IMR-90 (cell line): ENCODE results near the gene LCE1E. TPM values are rescaled to one million over a fixed set of nuclear protein-coding genes. Genes with fewer than 3 reads are reported as not detected.

ENCODE experiments used
- ATAC-seq: fragments of 200-7000 bp; cut with Tn5 transposase; 2 replicates; pipeline ENCODE4 v1.9.1; 2020; ENCODE audit warnings: low read depth, mild to moderate bottlenecking, moderate library complexity
- BruUV-seq: library from RNA; stranded (reverse); fragments of 400-500 nt; replicated peaks from 2 replicates; lab custom pipeline; 2021; lab: Mats Ljungman, UMichigan
- CTCF ChIA-PET: fragments of 300-600 bp; formaldehyde crosslinking; extraction: SDS; loops from one replicate; lab custom pipeline; 2021; ENCODE audit warnings: antibody characterized with exemption; lab: Yijun Ruan, JAX
- POLR2A ChIA-PET: fragments of 300-600 bp; sonication (Branson Sonifier 250); formaldehyde crosslinking; loops from one replicate; lab custom pipeline; 2022; ENCODE audit warnings: antibody characterized with exemption; ENCODE audit not compliant: unreplicated experiment; lab: Charles Lee
- DNase-seq: peaks from one replicate; pipeline ENCODE4 v3.0.0; 2013
- H2AFZ ChIP-seq: replicated peaks from 2 replicates; pipeline ENCODE3; 2013; ENCODE audit warnings: low read length, mild to moderate bottlenecking; ENCODE audit not compliant: poor library complexity
- H2AK5ac ChIP-seq: 2 replicates; pipeline ENCODE4 v1.6.1; 2013; ENCODE audit warnings: low read depth, low read length, inconsistent platforms
- H2AK9ac ChIP-seq: replicated peaks from 2 replicates; pipeline ENCODE3; 2013; ENCODE audit warnings: mild to moderate bottlenecking, low read depth, low read length, moderate library complexity; ENCODE audit not compliant: poor library complexity
- H2BK120ac ChIP-seq: 2 replicates; pipeline ENCODE4 v1.6.1; 2013; ENCODE audit warnings: low read depth, low read length, inconsistent platforms
- H2BK15ac ChIP-seq: 3 replicates; pipeline ENCODE4 v1.6.1; 2013; ENCODE audit warnings: low read depth, low read length, inconsistent platforms
- H2BK20ac ChIP-seq: 2 replicates; pipeline ENCODE4 v1.6.1; 2013; ENCODE audit warnings: low read depth, mild to moderate bottlenecking, inconsistent platforms, low read length, moderate library complexity
- H2BK5ac ChIP-seq: 2 replicates; pipeline ENCODE4 v1.6.1; 2013; ENCODE audit warnings: mild to moderate bottlenecking, low read depth, low read length, inconsistent platforms; ENCODE audit not compliant: poor library complexity, severe bottlenecking
- H3K14ac ChIP-seq: replicated peaks from 2 replicates; pipeline ENCODE4 v1.6.1; 2013; ENCODE audit warnings: low read depth, low read length, inconsistent platforms
- H3K18ac ChIP-seq: 2 replicates; pipeline ENCODE4 v1.6.1; 2013; ENCODE audit warnings: low read depth, low read length, control low read depth
- H3K23ac ChIP-seq: 2 replicates; pipeline ENCODE4 v1.6.1; 2013; ENCODE audit warnings: low read depth, low read length, inconsistent platforms
- H3K27ac ChIP-seq: 2 replicates; pipeline ENCODE4 v1.5.1; 2013; ENCODE audit warnings: mild to moderate bottlenecking, control low read depth, low read length; ENCODE audit not compliant: insufficient read depth
- H3K27me3 ChIP-seq: 2 replicates; pipeline ENCODE4 v1.6.1; 2013; ENCODE audit warnings: low read length; ENCODE audit not compliant: control insufficient read depth, insufficient read depth
- H3K36me3 ChIP-seq: 2 replicates; pipeline ENCODE4 v1.6.1; 2013; ENCODE audit warnings: low read length, mixed read lengths; ENCODE audit not compliant: control insufficient read depth, insufficient read depth
- H3K4ac ChIP-seq: 2 replicates; pipeline ENCODE4 v1.6.1; 2013; ENCODE audit warnings: low read depth, low read length, inconsistent platforms
- H3K4me1 ChIP-seq: 2 replicates; pipeline ENCODE4 v1.6.1; 2013; ENCODE audit warnings: low read length, mixed read lengths; ENCODE audit not compliant: control insufficient read depth, insufficient read depth
- H3K4me2 ChIP-seq: 2 replicates; pipeline ENCODE4 v1.6.1; 2013; ENCODE audit warnings: low read depth, mild to moderate bottlenecking, control low read depth, low read length, moderate library complexity
- H3K4me3 ChIP-seq: 2 replicates; pipeline ENCODE4 v1.5.1; 2013; ENCODE audit warnings: low read depth, mild to moderate bottlenecking, control low read depth, low read length, moderate library complexity; ENCODE audit not compliant: insufficient read depth
- H3K56ac ChIP-seq: 2 replicates; pipeline ENCODE4 v1.6.1; 2013; ENCODE audit warnings: low read length, inconsistent platforms; ENCODE audit not compliant: insufficient read depth; ENCODE audit errors: extremely low read depth
- H3K79me1 ChIP-seq, 2 experiments: 2 replicates each; pipeline ENCODE4 v1.6.1; 2013; ENCODE audit warnings: low read length in 2 of 2, inconsistent platforms in 1 of 2, low read depth in 1 of 2
- H3K9ac ChIP-seq: 2 replicates; pipeline ENCODE4 v1.6.1; 2013; ENCODE audit warnings: low read depth, low read length, control low read depth
- H3K9me1 ChIP-seq: 2 replicates; pipeline ENCODE4 v1.6.1; 2013; ENCODE audit warnings: low read length, inconsistent platforms; ENCODE audit not compliant: insufficient read depth
- H3K9me3 ChIP-seq: 2 replicates; pipeline ENCODE4 v1.6.1; 2013; ENCODE audit warnings: low read length; ENCODE audit not compliant: control insufficient read depth, insufficient read depth
- H4K20me1 ChIP-seq: 2 replicates; pipeline ENCODE4 v1.6.1; 2013; ENCODE audit warnings: low read length, inconsistent platforms; ENCODE audit not compliant: insufficient read depth
- H4K5ac ChIP-seq: 2 replicates; pipeline ENCODE4 v1.6.1; 2013; ENCODE audit warnings: mild to moderate bottlenecking, low read depth, low read length, control low read depth
- H4K8ac ChIP-seq, 2 experiments: 2 replicates each; pipeline ENCODE4 v1.6.1; 2013; ENCODE audit warnings: low read depth in 2 of 2, low read length in 2 of 2, control low read depth in 1 of 2, inconsistent platforms in 1 of 2
- H4K91ac ChIP-seq: 2 replicates; pipeline ENCODE4 v1.6.1; 2013; ENCODE audit warnings: low read depth, low read length, inconsistent platforms; ENCODE audit not compliant: insufficient read depth
- NFE2L2 ChIP-seq: fragments of 150-350 bp; IDR thresholded peaks from 2 replicates; pipeline ENCODE4 v1.6.1; 2016; ENCODE audit warnings: low read depth, mild to moderate bottlenecking, low read length
- WGBS, 2 experiments: methylation state at CpG; one replicate each; pipeline versions ENCODE4 v1.1.5 to v1.1.7; 2013; ENCODE audit warnings: missing lambda C conversion rate in 2 of 2; ENCODE audit not compliant: insufficient read length in 1 of 2; ENCODE audit errors: extremely low coverage in 2 of 2; 5-methylcytosine and 5-hydroxymethylcytosine counted together
- dilution Hi-C: fragments of 300-500 bp; cut with HindIII; formaldehyde crosslinking; loops from one replicate; pipeline ENCODE4 v1.14.3; 2018; ENCODE audit warnings: low sequenced_read_pairs; ENCODE audit not compliant: unreplicated experiment
- in situ Hi-C: fragments of 300-500 bp; cut with MboI; formaldehyde crosslinking; loops from 3 replicates; pipeline ENCODE4 v1.14.3; 2019; ENCODE audit warnings: low sequenced_read_pairs, inconsistent platforms, mixed read lengths
- intact Hi-C: fragments of 100-400 bp; cut with micrococcal nuclease; formaldehyde crosslinking; loops from 2 replicates; pipeline ENCODE4 v1.10.0; 2022
- polyA plus RNA-seq, 3 experiments: library from polyadenylated mRNA; depleted of rRNA; stranded (reverse); fragments of >200 nt; gene quantifications; 2 replicates each; pipeline ENCODE4 v1.2.3, GENCODE V29; 2012; ENCODE audit warnings: low replicate concordance in 1 of 3
- total RNA-seq: library from RNA; depleted of rRNA; stranded (reverse); fragments of >200 nt; gene quantifications from 2 replicates; pipeline ENCODE4 v1.2.3, GENCODE V29; 2012

LCE1E gene
- total and polyA plus RNA-seq, 2 of the 4 experiments (the other 2 are of a cell fraction), result not detected

GRCh38 chr1:152776361-152776760 is 9.7 kb upstream of the LCE1E start:
- Histone ChIP-seq H2BK120ac (no peak overlapping the region), H3K4me1 (no peaks in the 10 kb centered on the region), H3K18ac (no peak overlapping the region), H4K91ac (no peak overlapping the region), H2AK5ac (no peak overlapping the region), H3K27me3 (no peaks in the 10 kb centered on the region), H4K8ac (no peak overlapping the region), H3K4ac (no peak overlapping the region), H3K27ac (no peak overlapping the region), H2BK5ac (no peak overlapping the region), H3K23ac (no peak overlapping the region), H4K5ac (no peak overlapping the region), H3K4me2 (no peak overlapping the region), H3K36me3 (no peaks in the 10 kb centered on the region), H2AK9ac (no peak overlapping the region), H3K9me3 (no peaks in the 10 kb centered on the region), H3K4me3 (no peak overlapping the region), H3K56ac (no peak overlapping the region), H2BK15ac (no peak overlapping the region), H2BK20ac (no peak overlapping the region), H4K20me1 (no peaks in the 10 kb centered on the region), H3K14ac (no peak overlapping the region), H3K79me1 (no peaks in the 10 kb centered on the region), H3K9me1 (no peaks in the 10 kb centered on the region), H2AFZ (no peak overlapping the region), H3K9ac (no peak overlapping the region)
- DNase-seq, result no peak
- in situ Hi-C loops, result no loop called here
- ChIA-PET POLR2A (no interaction called here), CTCF (no interaction called here)
- intact Hi-C loops, result no loop called here
- TF ChIP-seq NFE2L2, result no peak
- WGBS, 2 experiments, result 65% methylated on average over 6 of the region's 11 CpGs; no CpG with 5 or more reads in 1 of the 2 experiments
- ATAC-seq, result no peak
- dilution Hi-C loops, result no loop called here
- no TSS peak for BruUV-seq
